NCI-H82 treated with DMSO at 0.1 percent for 48 hours (cell line): ENCODE data around the gene FBXL20.
A peak's percentile ranks its signal among the peaks of the same experiment; 100 is the strongest.
"Not testable (repeated sequence)": the region's sequence is repeated elsewhere in the genome, so short reads cannot be mapped to it uniquely, and the experiment has no call there.

Source experiments
- DNase-seq: peaks from one replicate; lab custom pipeline; 2025; ENCODE audit not compliant: unreplicated experiment; lab: John Stamatoyannopoulos, UW

The FBXL20 gene

GRCh38 chr17:39261286-39261685 is 140.1 kb downstream of the FBXL20 start:
- DNase-seq = peak; percentile 15

DNA sequence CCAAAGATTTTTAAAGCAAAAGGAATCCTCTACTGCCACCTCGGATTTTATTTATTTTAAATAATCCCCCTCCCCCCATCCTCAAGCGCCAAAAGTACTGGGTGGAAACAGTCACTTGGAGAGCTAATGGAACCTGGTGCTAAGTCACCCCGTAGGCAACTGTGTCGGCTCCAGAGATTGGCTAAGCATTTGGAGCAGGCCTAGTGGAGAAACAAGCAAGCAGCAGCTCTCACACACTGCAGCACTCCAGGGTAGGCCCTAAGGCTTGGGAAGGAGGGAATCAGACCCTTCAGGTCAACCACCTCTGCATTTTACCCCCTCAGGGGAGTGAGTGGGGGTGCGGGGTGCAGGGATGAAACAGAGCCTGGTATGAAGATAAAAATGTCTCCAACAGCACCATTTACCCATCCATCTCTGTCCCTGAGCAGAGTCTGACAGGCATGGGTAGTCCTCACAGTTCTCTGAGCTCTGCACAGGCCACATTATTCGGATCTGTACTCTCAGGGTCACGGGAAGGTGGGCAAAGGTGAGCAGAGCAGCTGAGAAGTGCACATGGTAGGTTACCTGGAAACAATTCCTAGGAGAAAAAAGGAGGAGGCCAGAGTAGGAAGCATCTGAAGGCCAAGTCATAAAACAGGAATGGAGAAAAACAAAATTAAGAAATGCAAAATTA is 148.5 kb downstream of the FBXL20 start:
- DNase-seq = no peak

GRCh38 chr17:39251997-39252396 is 149.4 kb downstream of the FBXL20 start:
- DNase-seq = no peak

GRCh38 chr17:39250076-39250475 is 151.3 kb downstream of the FBXL20 start:
- DNase-seq = not testable (repeated sequence)

DNA sequence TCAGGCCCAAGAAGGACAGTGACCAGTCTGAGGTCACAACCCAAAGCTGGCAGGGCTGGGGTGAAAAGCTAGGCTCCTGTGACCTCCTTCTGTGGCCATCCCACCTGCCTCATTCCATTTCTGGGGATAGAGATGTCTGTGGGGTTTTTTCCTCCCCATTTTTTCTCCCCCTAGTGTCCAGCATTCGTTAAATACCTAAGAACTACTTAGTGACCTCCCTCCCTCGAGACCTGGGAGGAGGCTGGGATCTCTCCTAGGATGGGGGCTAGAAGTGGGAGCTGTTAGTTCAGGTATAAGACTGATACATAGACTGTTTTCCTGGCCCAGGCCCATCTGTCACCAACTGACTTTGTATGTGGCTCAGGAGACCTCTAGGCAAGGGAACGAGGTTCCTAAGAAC is 155.2 kb downstream of the FBXL20 start:
- DNase-seq = no peak

DNA sequence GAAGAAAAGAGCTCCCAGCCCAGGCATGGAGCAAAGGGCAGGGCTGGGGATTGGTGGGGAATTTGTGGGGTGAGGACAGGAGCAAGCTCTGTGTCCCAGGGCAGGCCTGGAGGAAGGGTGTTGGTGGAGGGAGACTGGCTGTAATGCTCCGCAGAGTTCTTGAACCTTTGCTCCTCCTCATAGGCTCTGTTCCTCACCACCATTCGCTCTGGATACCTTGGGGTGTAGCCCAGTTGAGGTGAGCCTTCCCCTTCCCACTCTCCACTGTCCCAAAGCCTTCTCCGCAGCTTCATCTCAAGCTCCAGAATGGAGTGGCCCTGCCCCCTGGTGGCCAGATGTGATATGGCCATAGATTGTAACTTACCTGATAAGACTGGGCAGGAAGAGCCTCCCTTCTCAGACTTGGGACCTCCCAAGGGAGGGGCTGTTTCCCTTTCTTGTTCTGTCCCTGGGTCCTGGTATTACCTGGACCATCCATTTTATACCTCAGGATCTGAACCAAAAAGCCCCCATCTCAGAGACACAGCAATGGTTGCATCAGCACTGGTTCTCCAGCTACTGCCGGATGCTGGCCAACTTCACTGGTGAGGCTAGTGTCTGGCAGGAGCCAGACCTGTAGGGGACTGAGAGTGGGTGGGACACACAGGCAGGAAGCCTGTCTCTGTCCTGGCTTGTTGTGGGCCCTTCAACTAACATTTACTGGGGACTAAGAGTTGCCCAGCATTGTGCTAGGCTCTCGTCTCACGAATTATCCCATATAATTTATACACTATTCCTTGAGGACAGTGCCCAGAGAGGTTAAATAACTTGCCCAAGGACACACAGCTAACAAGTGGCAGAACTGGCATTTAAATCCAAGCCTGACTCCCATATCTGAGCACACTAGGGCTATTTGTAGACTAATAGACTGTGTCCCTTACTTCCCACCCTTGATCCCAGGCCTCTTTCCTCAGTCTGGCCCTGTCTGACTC is 156.5 kb downstream of the FBXL20 start:
- peak; percentile 50 for DNase-seq

- no peak for DNase-seq
Observed at GRCh38 chr17:39244016-39244599, 157.3 kb downstream of the FBXL20 start.

GRCh38 chr17:39243155-39243554 is 158.3 kb downstream of the FBXL20 start:
- DNase-seq = no peak

DNA sequence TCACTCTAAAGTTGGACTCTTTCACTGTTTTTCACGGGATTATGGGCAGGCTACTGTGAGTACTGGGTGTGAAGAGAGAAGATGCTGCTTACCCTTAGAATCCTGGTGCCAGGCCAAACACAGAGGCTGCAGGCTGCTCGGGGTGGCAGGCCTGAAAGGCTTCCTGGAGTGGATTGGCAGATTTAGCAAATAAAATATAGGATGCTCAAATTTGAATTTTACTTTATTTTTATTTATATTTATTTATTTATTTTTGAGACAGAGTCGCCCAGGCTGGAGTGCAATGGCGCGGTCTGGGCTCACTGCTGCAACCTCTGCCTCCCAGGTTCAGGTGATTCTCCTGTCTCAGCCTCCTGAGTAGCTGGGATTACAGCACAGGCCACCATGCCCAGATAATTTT is 160.8 kb downstream of the FBXL20 start:
- no peak for DNase-seq

DNA sequence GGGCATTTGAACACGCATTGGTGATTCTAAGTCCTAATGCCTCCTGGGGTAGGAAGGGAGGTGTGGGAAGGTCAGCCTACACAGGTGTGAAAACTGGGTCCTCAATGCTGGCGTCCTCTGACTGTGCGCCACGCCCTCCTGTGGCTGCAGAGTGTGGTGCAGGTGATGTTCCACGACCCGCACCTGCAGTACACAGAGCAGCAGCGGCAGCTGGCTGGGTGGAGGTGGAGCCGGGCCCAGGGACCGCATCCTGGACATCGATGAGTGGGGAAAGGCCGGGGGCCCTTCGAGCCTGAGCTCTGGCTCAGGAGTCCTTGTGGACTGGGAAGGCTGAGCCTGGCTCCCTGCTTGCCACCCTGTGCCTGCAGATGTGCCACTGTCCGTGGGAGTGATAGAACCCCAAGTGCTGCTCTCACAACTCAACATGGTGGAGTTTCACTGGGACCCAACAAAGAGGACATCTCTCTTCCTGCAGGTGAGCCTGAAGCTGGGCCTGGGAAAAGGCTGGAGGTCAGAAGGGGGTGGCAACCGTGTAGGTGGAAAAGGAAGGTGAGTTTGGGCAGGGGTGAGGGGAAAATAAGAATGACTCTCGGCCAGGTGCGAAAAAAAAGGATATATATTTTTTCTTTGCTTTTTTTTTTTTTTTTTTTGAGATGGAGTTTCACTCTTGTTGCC is 161.6 kb downstream of the FBXL20 start:
- no peak for DNase-seq

GRCh38 chr17:39238311-39238972 is 163.0 kb downstream of the FBXL20 start:
- no peak for DNase-seq

- no peak for DNase-seq
Observed at GRCh38 chr17:39237586-39237985, 163.8 kb downstream of the FBXL20 start.

- DNase-seq = no peak
Observed at GRCh38 chr17:39236981-39237441, 164.4 kb downstream of the FBXL20 start.

DNA sequence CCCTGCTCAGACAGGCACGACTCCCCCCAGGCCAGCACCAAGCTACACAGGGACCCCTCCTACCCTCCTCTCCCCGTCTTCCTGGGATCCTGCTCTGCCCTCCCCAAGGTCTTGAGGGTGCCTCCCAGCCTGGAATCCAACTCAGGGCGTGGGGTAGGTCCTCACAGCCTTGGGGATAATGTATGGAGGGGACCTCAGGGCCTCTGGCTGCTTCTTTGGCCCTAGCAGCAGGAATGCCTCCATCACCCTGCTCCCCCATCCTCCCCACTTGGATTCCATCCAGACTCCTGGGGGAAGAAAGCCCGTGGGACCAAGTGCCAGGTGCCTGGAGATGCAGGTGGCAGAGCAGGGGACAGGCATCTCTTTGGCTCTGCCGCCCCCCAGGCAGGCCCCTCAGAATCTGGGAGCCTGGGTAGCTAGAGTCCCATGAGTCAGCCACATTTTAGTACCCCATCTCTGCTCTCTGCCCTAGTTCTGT is 164.9 kb downstream of the FBXL20 start:
- no peak for DNase-seq

- peak; percentile 97 for DNase-seq
Observed at GRCh38 chr17:39235555-39236449, 165.6 kb downstream of the FBXL20 start.

DNA sequence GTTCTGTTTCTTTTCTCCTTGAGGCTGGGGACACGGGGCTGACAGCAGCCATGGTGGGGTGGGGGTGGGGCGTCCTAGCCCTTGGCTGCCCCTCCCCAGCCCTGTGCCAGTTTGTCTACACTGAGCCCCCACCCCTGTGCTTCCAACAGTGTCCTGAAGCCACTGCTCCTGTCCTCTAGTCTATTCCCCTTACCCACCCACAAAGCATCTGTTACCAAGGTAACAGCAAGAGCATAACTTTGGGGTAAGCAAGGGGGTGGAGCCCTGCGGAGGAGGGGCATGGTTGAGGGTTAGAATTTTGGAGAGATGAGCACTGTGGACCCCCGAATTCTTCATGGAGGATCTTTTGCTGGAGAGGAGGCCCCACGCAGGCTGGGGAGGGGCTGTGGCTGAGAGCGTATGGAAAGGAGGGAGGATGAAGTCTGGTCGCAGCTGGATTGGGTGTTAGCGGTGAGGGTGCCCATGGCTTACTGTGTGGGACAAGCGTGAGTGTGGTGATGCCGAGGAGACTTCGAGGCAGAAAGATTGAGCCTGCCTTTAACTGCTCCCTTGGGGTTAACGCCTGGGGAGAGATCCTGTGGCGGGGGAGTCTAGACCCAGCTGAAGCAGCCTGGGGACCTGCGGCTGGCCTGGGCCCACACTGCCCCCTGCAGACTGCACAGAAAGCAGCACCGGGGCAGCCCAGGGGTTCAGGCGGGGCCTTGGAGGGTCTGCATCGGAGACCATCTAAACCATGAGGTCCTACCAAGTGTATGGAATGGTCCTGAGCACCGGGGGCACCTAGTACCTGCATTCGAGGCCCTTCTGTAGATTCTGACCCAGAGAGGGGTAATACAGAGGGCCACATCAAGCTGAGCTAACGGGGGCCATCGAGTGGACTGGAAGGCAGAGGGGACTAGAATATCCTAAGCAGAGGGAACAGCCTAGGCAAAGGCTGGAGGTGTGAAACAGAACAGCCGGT is 169.6 kb downstream of the FBXL20 start:
- peak; percentile 64 for DNase-seq

DNA sequence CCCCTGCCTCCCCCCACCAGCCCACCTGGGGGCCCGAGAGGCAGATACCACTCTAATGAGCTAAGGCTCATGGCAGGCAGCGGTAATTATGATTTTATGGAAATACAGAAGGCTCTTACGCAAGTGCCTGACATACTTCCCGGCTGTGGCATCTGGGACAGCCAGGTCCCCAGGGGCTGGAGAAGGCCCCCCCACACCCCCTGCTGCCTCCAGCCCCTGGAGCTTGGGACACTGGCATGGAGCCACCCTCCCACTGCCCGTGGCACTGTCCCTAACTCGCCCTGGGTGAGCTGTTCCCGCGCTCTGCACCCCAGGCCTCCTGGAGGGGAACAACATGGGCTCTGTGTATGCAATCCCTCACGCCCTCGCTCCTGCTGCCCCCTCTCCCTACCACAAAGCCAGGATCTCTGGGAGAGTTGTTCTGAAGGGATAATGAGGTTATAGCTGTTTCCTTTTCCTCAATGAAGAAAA is 170.3 kb downstream of the FBXL20 start:
- no peak for DNase-seq

GRCh38 chr17:39230361-39230760 is 171.1 kb downstream of the FBXL20 start:
- DNase-seq = no peak
